ENCODE data around the gene FDXR. TPM values are rescaled to one million over a fixed set of nuclear protein-coding genes. Genes with fewer than 3 reads are reported as not detected.
A peak's percentile ranks its signal among the peaks of the same experiment; 100 is the strongest.

FDXR gene
- total RNA-seq, 1 donor from 2014 or later, result 4.3 TPM

DNA sequence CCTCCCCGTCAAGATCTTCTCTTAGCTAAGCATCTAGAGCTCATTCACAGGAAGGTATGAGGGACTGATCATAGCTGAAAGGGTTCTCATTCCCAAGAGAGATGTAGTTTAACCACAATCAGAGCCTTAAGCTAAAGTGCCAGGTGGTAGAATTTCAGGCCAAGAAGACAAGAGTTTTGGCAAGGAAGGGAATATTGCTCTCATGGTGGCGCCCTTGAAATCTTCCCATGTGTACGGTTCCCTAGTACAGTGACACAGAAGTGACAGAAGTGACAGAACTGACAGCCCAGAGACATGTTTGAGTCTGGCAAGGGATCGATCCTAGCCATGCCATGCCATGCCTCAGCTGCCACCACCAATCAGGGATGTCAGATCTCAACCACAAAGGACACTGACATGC is 15.6 kb downstream of the FDXR start:
- DNase-seq, result no peak

DNA sequence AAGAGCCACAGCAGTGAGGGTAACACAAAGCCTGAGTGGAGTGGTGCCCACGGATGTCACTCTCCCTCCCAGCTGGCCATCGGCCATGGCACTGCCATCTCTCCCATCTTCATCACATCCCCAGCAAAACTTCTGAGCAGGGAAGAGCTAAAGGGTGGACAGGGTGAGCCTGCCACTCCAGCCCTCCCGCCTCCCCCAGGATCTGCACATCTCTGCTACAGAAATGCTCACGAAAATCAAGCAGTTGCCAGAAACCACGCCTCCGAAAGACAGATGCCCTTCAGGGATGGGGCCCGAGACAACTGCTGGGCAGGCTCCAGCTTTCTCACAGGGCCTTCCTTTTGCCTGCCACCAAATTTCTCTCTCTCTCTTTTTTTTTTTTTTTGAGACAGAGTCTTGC is 16.7 kb downstream of the FDXR start:
- DNase-seq, result peak; percentile 51

DNA sequence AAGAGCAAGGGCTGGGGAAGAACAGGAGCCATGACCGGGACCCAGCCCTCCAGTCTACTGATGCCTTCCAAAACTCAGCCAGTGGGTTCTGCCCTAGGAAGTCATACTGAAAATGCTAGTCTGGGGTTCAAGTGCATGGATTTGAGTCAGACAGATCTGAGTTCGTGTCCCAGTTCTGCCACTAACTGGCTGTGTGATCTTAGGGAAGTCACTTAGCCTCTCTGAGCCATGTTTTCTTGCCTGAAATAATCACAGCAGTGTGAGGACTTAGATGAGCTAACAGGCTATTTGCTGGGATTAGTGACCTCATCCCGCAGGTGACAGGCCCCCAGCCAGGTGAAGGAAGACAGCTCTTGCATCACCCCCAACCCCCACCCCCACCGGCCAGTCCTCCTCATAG is 17.5 kb downstream of the FDXR start:
- DNase-seq, result no peak

DNA sequence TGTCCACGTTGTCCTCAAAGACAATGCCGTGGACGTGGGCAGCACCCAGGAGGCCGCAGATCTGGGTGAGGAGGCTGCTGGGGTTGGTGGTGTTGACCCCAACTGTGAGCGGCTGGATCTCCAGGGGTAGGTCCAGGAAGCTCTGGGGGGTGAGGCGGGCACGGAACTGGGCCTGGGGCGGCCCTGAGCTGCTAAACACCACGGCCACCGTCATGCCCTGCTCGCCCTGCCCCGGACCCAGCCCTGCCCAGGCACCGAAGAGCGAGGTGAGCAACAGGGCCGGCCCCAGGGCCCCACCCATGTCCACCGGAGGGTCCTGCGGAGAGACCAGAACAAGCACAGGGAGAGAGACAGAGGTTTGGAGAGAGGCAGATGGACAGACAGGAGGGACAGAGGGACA is 18.0 kb downstream of the FDXR start:
- no peak for DNase-seq

DNA sequence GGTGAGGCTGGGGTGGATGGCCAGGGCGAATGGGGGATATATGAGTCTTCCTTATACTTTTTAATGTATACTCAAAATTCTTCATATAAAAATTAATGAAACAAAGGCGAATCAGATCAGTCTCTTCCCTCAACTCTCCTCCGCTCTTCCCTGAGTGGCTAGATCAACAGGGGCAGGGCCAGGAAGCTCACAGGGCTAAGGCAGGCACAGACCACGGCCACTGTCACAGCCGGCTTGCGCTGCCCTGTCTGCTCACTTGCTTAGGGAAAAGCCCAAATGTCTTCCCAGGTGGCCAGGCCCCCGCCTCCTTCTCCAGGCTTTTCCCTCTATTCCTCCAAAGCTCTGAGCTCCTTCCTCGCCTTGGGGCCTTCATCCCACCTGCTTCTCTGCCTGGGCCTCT is 19.1 kb downstream of the FDXR start:
- no peak for DNase-seq

DNA sequence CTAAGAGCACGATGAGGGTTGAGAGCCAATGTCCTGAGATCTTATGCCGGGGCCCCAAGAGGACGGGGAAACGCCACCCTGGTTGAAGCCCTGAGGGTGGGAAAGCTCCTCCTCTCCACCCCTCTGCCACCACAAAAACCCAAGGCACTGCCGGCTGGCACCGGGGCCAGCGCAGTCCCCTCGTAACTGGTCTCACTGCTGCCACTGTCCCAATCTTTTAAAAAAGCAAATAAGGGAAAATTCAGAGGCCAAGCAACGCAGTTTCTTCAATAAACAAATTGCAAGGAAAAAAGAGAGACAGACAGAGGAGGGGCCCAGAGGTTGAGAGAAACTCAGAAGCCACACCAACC is 19.8 kb downstream of the FDXR start:
- DNase-seq, result no peak

DNA sequence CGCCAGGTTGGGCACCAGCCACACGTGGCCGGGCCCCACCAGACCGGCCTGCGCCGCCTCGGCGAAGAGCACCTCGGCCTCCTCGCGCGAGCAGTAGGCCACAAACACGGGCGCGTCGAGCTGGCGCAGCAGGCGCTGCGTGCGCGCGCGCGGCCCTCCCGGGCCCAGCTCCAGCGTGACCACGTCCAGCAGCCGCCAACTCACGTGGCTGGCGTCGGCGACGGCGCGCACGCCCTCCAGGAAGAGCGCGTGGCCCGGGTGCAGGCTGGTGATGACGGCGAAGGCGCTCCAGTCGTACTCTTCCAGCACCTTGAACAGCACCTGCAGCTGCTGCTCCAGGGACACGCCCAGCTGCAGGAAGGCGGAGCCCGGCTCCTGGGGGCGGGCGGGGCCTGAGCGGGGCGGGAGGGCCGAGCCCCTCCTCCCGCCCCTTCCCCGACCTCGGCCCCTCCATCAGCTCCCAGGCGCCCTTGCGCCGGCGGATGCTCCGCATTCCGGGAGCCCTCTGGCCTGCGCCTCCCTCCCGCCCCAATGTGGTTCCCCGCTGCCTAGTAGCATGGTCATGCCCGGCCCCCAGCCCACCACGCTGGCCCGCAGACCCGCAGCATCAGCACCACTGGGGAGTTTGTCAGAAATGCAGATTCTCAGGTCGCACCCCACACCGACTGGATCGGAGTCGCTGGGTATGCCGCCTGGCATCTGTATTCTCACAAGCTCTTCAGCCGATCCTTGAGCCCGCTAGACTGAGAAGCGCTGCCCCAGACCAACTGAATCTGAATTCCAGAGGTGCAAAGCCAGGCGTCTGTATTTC is 20.4 kb downstream of the FDXR start:
- peak; percentile 41 for DNase-seq

DNA sequence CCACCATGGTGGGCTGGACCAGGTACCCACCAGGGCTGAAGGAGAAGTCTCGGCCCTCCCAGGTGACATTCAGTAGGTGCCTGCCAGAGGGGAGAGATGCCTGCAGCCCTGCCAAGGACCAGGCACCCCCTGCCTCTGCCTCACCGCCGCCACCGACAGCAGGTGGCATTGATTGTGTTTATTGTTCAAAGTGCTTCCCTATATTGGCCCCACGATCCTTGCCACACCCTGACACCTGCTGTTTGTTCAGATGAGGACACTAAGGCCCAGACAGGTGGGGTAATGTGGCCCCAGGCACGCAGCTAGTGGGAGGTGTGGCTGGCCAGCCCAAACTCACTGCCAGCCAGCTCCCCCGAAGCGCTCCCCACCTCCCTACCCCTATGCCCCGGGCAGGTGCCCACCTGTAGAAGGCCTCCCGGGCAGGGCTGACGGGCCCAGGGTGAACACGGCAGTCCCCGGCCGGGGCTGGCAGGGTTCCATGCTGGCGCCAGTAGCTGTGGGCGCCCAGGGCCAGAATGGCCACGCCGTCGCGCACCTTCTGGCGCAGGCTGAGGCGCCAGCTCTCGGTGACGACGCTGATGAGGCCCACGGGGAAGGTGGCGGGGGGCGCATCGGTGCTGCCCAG is 21.1 kb downstream of the FDXR start:
- DNase-seq, result no peak

DNA sequence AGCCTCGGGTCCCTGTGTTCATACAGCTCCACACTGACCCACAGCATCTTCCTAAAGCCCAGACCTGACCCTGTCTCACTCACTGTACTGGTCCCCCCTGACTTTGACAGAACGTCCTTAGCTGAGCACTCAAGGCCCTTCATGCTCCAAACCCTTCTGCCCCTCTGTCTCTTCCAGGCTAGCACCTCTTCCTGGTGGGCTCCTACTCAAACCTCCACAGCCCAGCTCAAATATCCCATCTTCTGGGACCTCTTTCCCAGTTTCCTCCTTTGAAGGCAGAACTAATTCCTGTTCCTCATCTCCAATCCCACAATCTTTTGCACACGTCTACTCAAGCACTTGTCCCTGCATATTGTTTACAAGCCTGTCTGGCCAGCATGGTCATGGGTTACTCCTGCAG is 21.9 kb downstream of the FDXR start:
- no peak for DNase-seq

DNA sequence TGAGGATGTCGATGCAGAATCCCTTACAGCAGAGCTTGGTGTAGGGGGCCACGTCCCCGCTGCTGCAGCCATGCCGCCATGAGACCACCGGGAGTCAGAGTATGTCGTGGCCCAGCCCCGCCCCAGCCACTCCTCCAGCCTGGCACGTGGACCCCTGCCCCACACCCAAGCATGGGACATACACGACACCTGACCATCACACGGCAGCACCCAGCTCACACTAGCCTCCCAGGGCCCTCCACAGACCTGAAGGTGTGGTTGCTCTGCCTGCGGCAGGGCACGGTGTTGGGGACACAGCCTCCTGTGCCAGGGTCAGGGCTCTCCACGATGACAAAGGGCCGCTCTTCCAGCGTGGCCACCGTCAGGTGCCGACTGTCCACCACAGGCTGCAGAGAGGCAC is 22.5 kb downstream of the FDXR start:
- no peak for DNase-seq

DNA sequence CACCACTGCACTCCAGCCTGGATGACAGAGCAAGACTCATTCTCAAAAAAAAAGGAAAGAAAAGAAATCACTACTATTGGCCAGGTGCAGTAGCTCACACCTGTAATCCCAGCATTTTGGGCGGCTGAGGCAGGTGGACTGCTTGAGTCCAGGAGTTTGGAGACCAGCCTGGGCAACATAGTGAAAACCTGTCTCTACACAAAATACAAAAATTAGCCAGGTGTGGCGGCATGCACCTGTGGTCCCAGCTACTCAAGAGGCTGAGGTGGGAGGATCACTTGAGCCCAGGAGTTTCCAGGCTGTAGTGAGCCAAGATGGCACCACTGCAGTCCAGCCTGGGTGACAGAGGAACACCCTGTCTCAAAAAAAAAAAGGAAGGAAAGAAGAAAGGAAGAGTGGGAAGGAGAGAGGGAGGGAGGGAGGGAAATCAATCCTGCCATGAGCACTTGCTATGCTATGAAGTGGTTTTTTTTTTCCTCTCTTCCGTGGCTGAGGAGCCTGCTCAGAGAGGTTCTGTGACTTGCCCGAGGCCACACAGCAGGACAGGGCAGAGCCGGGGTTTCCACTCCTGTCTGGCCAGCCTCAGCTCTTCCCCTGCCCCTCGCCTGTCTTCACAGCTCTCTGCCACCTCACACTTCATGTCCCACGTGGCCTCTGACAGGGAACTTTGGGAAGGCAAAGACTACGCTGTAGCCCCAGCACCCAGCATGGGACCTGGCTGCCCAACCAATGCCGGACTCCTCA is 24.0 kb downstream of the FDXR start:
- no peak for DNase-seq

DNA sequence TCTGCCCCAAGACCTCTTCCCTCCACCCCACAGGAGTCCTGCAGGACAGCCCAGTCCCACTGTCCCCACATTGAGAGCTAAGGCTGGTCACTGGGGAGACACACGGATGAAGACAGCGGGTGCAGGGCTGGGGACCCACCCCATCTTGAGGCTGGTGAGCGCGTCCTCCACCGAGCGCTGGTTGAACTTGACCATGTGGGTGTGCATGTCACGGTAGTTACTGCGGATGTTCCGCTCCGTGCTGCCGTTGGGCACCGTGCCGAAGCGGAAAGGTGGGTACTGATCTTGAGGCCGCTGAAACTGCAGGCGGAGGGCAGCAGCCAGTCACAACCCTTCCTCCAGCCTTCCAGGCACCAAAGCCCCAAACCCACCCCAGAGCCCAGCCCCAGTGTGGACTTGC is 26.2 kb downstream of the FDXR start:
- DNase-seq, result no peak

DNA sequence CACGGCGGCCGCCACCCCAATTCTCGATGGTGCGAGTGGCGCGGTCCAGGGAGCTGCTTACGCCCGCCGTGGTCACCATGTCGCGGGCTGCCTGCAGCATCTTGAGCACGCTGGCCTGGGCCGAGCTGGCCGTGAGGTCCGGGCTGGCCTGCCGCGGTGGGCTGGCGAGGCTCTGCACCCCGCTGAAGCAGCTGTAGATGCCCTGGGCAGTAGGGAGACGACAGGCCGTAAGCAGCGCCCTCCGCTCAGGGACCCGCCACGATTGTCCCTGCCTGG is 29.5 kb downstream of the FDXR start:
- no peak for DNase-seq

DNA sequence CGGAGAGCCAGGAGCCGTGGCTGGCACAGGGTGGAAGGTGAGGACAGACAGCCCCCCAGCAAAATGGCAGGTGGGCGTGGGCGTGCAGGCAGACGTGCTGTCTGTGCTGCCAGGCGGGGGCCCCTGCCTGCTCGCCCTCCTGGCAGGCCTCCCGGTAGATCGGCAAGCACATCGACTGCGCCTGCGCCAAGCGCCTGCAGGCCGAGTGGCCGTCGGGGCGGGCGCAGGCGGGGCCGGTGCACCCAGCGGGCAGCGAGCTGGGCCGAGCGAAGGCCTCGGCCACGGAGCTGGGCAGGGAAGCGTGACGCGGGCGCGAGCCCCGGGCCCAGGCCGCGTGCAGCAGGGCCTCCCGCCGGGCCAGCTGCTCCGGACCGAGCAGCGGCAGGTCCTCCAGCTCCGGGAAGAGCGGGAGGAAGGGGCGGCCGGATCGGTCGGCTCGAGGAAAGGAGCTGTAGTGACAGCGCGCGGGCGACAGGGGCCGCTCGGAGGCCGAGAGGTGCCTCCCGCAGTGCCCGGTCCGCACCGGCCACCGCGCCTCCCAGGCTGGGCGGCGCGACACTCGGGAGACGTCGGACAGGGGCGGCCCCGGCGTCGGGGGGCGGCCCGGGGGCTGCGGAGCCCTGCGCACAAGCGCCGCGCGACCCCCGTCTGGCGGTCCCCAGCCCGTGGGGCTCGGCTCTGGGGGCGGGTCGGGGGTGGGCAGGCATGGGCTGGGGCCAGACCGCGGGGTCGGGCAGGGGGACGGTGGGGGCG is 30.0 kb downstream of the FDXR start:
- DNase-seq, result peak; percentile 86

DNA sequence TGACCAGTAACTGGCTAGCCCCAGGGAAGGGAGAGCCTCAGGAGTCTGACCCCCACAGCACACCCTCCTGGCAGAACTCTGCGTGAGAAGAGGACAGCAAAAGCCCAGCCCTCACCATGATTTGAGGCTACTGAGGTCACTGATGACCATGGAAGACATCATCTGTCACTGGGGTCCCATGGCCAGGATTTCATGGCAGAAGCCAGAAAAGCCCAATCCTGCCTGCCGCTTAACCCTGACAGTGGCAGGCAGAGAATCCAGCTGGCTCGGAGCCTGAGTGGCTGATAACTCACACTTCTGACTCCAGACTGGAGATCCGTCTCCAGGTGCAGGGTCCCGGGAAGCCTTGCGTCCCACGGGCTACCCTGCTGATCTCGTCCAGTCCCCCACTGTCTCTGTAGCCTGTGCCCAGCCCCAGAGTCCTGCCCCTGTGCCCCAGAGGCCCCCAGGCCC is 30.6 kb downstream of the FDXR start:
- DNase-seq, result no peak

DNA sequence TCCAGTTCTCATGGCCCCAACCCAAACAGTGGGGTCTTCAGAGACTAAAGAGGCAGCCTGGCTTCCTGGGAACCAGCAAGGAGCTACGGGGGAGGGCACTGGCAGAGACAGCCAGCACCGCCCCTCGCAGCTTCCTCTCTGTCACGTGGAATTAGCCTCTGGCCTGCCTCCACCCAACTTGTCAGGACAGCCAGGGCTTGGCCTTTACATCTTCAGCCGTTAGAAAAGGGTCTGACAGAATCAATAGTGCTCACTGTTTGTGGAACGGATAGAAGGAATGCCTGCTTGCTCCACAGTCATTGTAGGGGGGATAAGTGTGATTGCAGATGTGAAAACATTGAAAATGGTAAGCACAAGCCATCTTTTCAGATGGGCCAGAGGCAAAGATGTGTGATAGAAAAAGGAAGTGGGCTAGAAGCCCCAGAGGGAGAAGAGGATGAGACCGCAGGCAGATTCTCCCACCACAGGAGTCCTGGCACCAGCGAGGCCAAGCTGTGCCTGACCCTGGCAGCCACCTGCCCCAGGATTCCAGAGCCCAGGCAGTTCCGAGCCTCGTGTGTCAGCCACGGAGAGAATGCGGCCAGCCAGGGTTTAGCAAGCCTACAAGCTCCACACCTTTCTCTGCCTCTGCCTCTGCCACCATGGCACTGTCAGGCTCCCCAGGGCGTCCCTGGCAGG is 31.7 kb downstream of the FDXR start:
- DNase-seq, result peak; percentile 63

DNA sequence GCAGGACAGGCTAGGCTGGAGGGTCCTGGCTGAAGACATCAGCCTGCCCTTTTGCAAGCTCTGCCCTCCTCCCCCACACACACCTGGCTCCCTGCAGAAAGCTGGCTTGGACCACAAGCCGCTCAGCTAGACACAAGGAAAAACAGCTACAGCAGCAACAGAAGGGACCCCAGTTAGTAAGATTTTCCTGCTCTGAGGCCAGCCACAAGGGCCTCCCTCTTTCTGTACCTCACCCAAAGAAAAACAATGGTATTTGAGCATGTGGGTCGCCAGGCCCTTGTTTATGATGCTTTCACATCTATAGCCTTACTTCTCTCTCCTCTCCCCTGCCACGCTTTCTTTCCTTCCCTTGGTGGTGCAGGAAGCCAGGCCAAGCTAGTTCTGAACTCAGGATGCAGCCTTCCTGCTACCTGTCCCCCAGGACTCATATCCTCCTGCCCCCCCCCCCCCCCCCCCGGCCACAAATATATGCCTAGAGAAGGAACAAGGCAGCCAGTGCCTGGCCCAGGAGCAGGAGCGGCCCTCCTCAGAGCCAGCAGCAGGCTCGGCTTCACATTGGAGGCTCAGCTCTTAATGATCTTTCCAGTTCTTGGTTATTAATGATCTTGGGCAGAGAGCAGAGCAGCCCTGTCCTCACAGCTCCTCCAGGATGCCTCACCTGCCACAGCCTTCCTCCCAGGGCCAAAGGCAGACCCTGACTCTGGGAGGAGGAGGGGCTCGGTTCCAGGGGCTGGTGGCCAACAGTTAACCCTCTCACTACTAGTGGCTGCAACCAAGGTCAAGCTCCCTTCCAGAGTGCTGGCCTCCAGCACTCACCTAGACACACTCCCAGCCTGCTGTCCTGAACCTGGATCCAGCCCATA is 32.6 kb downstream of the FDXR start:
- peak; percentile 47 for DNase-seq

DNA sequence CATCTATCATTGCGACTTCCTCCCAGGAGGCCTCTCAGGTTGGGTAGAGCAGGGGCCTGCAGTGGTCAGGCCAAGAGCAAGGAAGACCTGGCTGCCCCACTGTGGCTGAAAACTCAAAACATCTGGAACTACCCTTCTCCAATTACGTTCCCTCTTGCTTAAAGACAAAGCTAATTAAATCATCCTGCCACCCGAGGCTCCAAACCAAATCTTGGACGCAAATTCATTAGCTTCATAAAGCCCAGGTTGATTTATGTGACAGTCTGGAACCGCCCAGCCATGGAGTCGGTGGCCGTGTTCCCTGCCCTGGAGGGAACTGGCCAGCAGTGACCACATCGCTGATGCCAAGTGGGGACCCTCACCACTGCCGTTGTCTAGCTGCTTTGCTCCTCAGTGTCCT is 34.5 kb downstream of the FDXR start:
- DNase-seq, result no peak

DNA sequence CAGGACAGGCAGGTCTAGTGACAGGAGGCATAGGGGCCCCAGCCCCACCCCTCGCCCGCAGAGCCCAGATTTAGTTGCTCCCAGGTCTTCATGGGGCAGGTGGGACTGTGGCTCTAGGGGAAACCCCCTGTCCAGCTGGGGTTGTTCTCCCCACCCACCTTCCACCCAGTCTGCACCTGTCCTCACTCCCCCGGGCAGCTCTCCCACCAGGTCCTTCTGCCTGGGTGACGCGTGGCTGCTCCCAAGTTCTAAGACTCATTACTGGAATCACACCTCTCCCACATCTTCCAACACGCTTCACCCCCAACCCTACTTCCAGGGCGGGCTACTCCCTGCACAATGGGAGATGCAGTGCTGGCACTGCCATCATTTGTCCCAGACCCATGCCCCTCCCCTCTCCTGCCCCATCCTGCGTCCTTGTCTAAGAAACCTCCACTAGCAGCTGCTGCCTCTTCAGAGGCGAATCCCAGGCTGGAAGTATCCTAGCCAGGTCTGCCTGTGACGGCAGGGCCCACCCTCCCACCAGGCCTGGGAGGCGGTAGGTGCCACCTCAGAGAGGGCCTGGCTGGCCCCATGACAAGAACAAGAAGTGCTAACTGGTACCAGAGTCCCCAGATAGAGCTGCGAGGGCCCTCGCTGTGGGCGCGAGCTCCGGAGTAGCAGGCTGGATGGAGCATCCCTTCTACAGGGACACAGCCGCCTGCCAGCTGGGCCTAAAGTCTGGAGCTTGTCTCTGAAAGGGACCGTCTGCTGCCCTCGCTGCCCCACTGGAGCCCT is 35.9 kb downstream of the FDXR start:
- DNase-seq, result no peak

DNA sequence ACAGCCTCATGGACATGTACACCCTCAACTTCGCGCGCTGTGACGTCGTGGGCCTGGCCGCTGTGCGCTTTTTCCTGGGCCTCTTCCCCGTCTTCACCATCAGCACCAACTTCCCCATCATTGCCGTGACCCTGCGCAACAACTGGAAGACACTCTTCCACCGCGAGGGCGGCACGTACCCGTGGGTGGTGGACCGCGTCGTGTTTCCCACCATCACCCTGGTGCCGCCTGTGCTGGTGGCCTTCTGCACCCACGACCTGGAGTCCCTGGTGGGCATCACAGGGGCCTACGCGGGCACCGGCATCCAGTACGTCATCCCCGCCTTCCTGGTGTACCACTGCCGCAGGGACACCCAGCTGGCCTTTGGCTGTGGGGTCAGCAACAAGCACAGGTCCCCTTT is 36.6 kb downstream of the FDXR start:
- no peak for DNase-seq

Data from tongue (tissue), 2 donors.